Fibroblast of mammary gland (primary cell): ENCODE measurements around the gene NCAPD3.

Experiments used
- DNase-seq: peaks from one replicate; pipeline ENCODE4 v3.0.0-alpha.2; 2010; ENCODE audit warnings: low read depth
- H3K4me3 ChIP-seq: 2 replicates; pipeline ENCODE4 v1.5.1; 2011; ENCODE audit warnings: low read depth, mild to moderate bottlenecking, low read length, moderate library complexity; ENCODE audit not compliant: control insufficient read depth
- CTCF ChIP-seq: conservative IDR thresholded peaks from 2 replicates; pipeline ENCODE4 v1.5.1; 2011; ENCODE audit warnings: low read depth, low read length, inconsistent platforms; ENCODE audit not compliant: control insufficient read depth, insufficient read depth

The NCAPD3 gene

GRCh38 chr11:134267461-134267860 is 43.7 kb upstream of the NCAPD3 start:
- TF ChIP-seq CTCF: no peak
- H3K4me3 ChIP-seq: no peak overlapping the region
- DNase-seq: no peak

- TF ChIP-seq CTCF: no peak
- no peak overlapping the region for H3K4me3 ChIP-seq
- peak; percentile 82 for DNase-seq
Measured at GRCh38 chr11:134266841-134267251, 43.1 kb upstream of the NCAPD3 start.

- DNase-seq: no peak
- TF ChIP-seq CTCF: no peak
- no peak overlapping the region for H3K4me3 ChIP-seq
Measured at GRCh38 chr11:134266440-134266839, 42.7 kb upstream of the NCAPD3 start.

- TF ChIP-seq CTCF: no peak
- no peak for DNase-seq
- H3K4me3 ChIP-seq: no peak overlapping the region
Measured at GRCh38 chr11:134264966-134265764, 41.4 kb upstream of the NCAPD3 start.

GRCh38 chr11:134261626-134262488 is 38.1 kb upstream of the NCAPD3 start:
- no peak overlapping the region for H3K4me3 ChIP-seq
- peak; percentile 25 for DNase-seq
- TF ChIP-seq CTCF: peak; percentile 57

- H3K4me3 ChIP-seq: no peak overlapping the region
- no peak for DNase-seq
- TF ChIP-seq CTCF: no peak
Measured at GRCh38 chr11:134260983-134261382, 37.2 kb upstream of the NCAPD3 start.
